22Rv1 (cell line): ENCODE measurements around the gene HOXB4.
A peak's percentile ranks its signal among the peaks of the same experiment; 100 is the strongest.

Experiments
- H3K27ac ChIP-seq: fragments of 450-650 bp; 2 replicates; pipeline ENCODE4 v1.5.1; 2017
- CTCF ChIP-seq: fragments of 450-650 bp; IDR thresholded peaks from 2 replicates; pipeline ENCODE4 v1.5.1; 2017; ENCODE audit warnings: mild to moderate bottlenecking
- ZFX ChIP-seq: fragments of 450-650 bp; IDR thresholded peaks from 2 replicates; pipeline ENCODE4 v1.6.1; 2017; ENCODE audit warnings: antibody characterized with exemption, borderline replicate concordance

The HOXB4 gene

GRCh38 chr17:48603959-48604769, 26.0 kb upstream of the HOXB4 start:
- peak overlapping the region; percentile 96 for H3K27ac ChIP-seq
- TF ChIP-seq CTCF (no peak), ZFX (no peak)

GRCh38 chr17:48601539-48602425, 23.6 kb upstream of the HOXB4 start:
- no peak for TF ChIP-seq ZFX
- TF ChIP-seq CTCF: no peak
- no peak overlapping the region for H3K27ac ChIP-seq

- TF ChIP-seq ZFX (no peak), CTCF (no peak)
- 0 out of 2 replicates have a peak overlapping the region, but pooled peaks have one; percentile 12 for H3K27ac ChIP-seq
These were observed 23.0 kb upstream of the HOXB4 start for GRCh38 chr17:48601207-48601538.

- 0 out of 2 replicates have a peak overlapping the region, but pooled peaks have one; percentile 12 for H3K27ac ChIP-seq
- TF ChIP-seq ZFX (no peak), CTCF (no peak)
These were observed 22.3 kb upstream of the HOXB4 start for GRCh38 chr17:48600244-48601098.

GRCh38 chr17:48599354-48599753, 21.2 kb upstream of the HOXB4 start:
- 0 out of 2 replicates have a peak overlapping the region, but pooled peaks have one; percentile 12 for H3K27ac ChIP-seq
- no peak for TF ChIP-seq ZFX
- TF ChIP-seq CTCF: no peak

- H3K27ac ChIP-seq: no peak overlapping the region
- TF ChIP-seq CTCF: no peak
- TF ChIP-seq ZFX: no peak
These were observed 20.6 kb upstream of the HOXB4 start for GRCh38 chr17:48598736-48599135.
